Lower leg skin (tissue), 3 donors: ENCODE measurements around the gene TGFBR2.

Experiments used
- POLR2A ChIP-seq, 2 donors: fragments of 450-650 bp; IDR thresholded peaks; one replicate each; pipeline ENCODE4 v1.6.1; 2016 to 2017; ENCODE audit warnings: antibody characterized with exemption in 2 of 2, mild to moderate bottlenecking in 1 of 2, moderate library complexity in 1 of 2
- TF ChIP-seq, protein P1 (sequence below), 3 donors: fragments of 450-650 bp; IDR thresholded peaks; one replicate each; pipeline ENCODE4 v1.5.1; 2016; ENCODE audit warnings: antibody characterized with exemption in 3 of 3, mild to moderate bottlenecking in 3 of 3, moderate library complexity in 2 of 3

DNA sequence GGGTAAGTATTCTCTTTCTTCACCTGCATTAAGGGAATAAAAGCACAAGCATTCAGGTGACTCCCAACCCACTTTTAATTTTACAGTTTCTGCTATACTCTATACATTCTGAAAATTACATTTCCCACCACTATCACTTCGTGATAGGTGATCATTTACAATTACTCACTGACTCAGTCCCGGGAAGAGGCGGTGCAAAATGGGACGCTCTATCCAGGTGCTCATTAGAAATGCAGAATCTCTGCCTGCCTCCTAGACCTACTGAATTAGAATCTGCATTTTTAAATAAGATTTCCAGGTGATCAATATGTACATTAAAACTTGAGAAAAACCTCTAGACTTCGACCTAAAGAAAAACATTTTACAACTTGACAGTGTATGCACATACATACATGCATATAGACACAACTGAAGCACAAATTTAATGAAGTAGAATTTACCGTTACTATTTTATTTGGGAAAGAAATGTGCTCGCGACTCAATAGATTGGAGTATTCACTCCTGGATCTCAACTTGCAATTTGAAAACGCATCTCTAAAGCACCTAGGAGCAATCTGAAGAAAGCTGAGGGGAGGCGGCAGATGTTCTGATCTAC, 598 bp upstream of the TGFBR2 start:
- no peak for TF ChIP-seq POLR2A (IDR thresholded peaks at IDR 0.05)
- TF ChIP-seq, protein P1, sequence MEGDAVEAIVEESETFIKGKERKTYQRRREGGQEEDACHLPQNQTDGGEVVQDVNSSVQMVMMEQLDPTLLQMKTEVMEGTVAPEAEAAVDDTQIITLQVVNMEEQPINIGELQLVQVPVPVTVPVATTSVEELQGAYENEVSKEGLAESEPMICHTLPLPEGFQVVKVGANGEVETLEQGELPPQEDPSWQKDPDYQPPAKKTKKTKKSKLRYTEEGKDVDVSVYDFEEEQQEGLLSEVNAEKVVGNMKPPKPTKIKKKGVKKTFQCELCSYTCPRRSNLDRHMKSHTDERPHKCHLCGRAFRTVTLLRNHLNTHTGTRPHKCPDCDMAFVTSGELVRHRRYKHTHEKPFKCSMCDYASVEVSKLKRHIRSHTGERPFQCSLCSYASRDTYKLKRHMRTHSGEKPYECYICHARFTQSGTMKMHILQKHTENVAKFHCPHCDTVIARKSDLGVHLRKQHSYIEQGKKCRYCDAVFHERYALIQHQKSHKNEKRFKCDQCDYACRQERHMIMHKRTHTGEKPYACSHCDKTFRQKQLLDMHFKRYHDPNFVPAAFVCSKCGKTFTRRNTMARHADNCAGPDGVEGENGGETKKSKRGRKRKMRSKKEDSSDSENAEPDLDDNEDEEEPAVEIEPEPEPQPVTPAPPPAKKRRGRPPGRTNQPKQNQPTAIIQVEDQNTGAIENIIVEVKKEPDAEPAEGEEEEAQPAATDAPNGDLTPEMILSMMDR (IDR thresholded peaks at IDR 0.05) = no peak
